KG1 (cell line): ENCODE results near the gene PELO.
"Not testable (repeated sequence)": the region's sequence is repeated elsewhere in the genome, so short reads cannot be mapped to it uniquely, and the experiment has no call there.

ENCODE experiments used
- DNase-seq: peaks from one replicate; lab custom pipeline; 2025; lab: John Stamatoyannopoulos, UW

Gene PELO

GRCh38 chr5:52800394-52801213 is 12.9 kb downstream of the PELO start:
- DNase-seq = no peak

GRCh38 chr5:52801329-52801728 is 13.6 kb downstream of the PELO start:
- DNase-seq = no peak

DNA sequence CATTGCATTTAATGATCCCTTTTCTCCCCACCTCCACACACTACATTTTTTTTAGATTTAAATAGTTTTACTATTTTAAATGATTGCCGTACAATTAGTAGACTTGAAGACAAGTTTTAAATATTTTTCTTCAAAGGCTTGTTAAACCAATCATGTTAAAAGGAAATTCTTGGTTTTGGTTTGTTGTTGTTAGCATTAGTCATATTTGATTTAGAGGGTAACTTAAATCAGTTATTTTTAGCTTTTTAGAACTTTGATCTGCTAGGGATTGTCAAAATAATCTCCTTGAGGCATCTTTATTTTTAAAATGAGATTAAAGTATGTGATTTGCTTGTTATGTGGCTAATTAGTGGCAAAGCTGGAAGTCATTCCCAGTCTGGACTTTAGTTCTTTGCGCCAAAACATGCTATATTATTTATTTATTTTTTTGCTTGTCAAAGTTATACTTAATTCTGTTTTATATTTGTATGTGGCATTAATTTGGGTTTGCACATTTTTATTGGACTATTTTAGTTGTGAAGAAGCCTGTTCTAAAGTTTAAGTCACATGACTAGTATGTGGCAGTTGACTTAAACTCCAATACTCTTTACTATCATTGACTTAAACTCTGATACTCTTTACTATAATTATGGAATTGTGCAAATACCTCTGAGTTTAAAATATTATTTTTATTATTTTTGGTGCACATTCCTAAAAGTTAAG is 14.7 kb downstream of the PELO start:
- no peak for DNase-seq

DNA sequence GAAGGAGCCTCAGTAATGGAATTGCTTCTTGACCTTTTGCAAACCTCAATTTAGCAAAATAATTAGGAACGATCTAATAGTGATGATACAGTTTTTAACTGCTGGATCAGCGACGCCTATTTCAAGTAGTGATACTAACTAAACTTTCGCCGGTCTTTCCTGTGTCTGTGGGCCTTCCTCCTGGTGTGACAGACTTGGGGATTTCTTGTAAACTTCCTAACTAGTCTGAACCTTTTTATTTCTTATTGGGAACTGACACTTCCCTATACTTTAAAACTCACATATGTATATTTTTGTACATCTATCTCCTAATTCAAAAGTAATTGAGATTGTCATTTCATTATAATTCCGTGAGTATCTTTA is 15.2 kb downstream of the PELO start:
- DNase-seq = no peak

GRCh38 chr5:52804387-52804791 is 16.7 kb downstream of the PELO start:
- no peak for DNase-seq

- DNase-seq = no peak
Measured at GRCh38 chr5:52804981-52805380, 17.3 kb downstream of the PELO start.

GRCh38 chr5:52805615-52806014 is 17.9 kb downstream of the PELO start:
- DNase-seq = no peak

GRCh38 chr5:52807037-52807436 is 19.3 kb downstream of the PELO start:
- DNase-seq = no peak

- DNase-seq = no peak
Measured at GRCh38 chr5:52807723-52808122, 20.0 kb downstream of the PELO start.

GRCh38 chr5:52808316-52808901 is 20.7 kb downstream of the PELO start:
- no peak for DNase-seq

- no peak for DNase-seq
Measured at GRCh38 chr5:52809884-52810283, 22.2 kb downstream of the PELO start.

- no peak for DNase-seq
Measured at GRCh38 chr5:52810426-52810825, 22.7 kb downstream of the PELO start.

DNA sequence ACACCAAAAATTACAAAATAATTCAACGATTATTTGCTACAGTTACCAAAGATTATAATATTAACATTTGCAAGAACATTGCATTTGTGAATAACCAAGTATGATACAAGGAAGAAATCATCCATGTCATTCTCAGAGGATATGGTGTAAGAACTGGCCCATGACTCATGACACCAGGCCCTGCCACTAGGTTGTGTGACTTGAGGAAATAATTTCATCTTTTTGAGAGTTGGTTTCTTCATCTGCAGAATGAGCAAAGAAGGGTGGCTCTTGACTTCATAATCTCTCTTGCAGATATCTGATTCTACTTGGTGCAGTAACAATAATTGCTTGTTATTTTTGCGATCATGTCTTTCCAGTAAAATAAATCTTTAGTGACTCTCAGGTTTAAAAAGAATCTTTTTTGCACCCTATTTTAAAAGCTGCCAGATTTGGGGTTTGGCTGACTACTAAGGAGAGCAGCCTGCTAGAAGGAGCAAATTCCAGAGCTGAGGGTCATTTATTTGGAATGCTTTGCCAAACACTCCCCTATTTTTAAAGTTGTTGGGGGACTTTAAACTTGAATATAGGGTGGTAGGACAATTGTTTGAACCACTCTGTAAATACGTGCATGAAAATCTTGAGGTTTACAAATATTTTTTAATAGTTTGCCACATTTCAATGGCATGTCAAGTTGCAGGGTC is 23.5 kb downstream of the PELO start:
- DNase-seq = no peak

- no peak for DNase-seq
Measured at GRCh38 chr5:52814352-52815148, 26.8 kb downstream of the PELO start.

- no peak for DNase-seq
Measured at GRCh38 chr5:52817818-52818217, 30.1 kb downstream of the PELO start.

DNA sequence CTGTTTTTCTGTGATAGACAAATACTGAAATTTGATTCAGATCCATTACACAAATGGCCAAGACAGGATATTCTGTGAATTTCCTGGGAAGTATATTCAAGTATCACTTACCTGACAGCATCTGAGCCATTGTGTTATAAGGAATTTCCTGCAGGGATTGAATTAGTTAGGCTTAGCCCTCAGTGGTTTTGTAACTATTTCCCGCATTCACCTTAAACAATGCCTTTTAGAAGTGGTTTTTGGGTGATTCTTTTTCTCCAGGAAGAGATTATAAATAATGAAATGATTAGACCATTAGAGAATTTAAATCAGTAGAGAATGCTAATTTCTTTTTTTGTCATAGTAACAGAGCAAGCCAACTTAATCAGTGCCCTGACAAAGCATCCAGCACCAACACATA is 30.6 kb downstream of the PELO start:
- no peak for DNase-seq

GRCh38 chr5:52818807-52819206 is 31.1 kb downstream of the PELO start:
- not testable (repeated sequence) for DNase-seq

DNA sequence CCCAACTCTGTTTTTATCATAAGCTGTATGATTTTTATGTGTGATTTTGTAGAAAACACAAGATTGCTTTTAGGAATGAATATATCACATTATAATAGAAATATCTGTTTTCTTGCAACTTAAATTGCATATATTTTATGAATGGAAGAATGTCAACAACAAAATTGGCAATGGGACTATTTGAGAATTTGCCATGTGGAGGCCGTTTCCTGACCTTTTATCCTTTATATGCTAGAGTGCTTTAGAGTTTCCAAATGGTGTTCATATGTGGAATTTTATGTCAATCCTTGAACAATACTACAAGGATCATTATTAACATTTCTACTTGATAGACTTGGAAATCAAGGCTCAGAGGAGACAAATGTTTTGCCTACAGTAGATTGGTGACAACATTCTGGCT is 34.2 kb downstream of the PELO start:
- DNase-seq = no peak

- DNase-seq = no peak
Measured at GRCh38 chr5:52822437-52822836, 34.7 kb downstream of the PELO start.

GRCh38 chr5:52824827-52825226 is 37.1 kb downstream of the PELO start:
- DNase-seq = no peak

- DNase-seq = no peak
Measured at GRCh38 chr5:52825826-52826225, 38.1 kb downstream of the PELO start.

- no peak for DNase-seq
Measured at GRCh38 chr5:52827815-52828214, 40.1 kb downstream of the PELO start.
